Nephron progenitor cell (in vitro differentiated cells): Measurements from ENCODE around the gene JMJD4.
A peak's percentile ranks its signal among the peaks of the same experiment; 100 is the strongest.

Source experiments
- DNase-seq: peaks from one replicate; pipeline ENCODE4 v3.0.0; 2021
- H3K27ac Mint-ChIP-seq: 2 replicates; pipeline ENCODE4 v1.8.0; 2021; ENCODE audit warnings: mild to moderate bottlenecking, moderate library complexity, mixed read lengths
- H3K27me3 Mint-ChIP-seq: 2 replicates; pipeline ENCODE4 v1.8.0; 2021; ENCODE audit warnings: mild to moderate bottlenecking, low read depth, mixed read lengths; ENCODE audit not compliant: poor library complexity
- H3K36me3 Mint-ChIP-seq: 2 replicates; pipeline ENCODE4 v1.8.0; 2021; ENCODE audit warnings: low read depth, mixed read lengths
- H3K4me1 Mint-ChIP-seq: 2 replicates; pipeline ENCODE4 v1.8.0; 2021; ENCODE audit warnings: mixed read lengths
- H3K4me3 Mint-ChIP-seq: 2 replicates; pipeline ENCODE4 v1.8.0; 2021; ENCODE audit warnings: mild to moderate bottlenecking, moderate library complexity, mixed read lengths
- H3K9me3 Mint-ChIP-seq: 2 replicates; pipeline ENCODE4 v1.8.0; 2021; ENCODE audit warnings: mild to moderate bottlenecking, moderate library complexity, mixed read lengths
- CTCF ChIP-seq: fragments of 200-600 bp; sonication (generic); IDR thresholded peaks from 2 replicates; pipeline ENCODE4 v1.5.0; 2021; ENCODE audit warnings: antibody characterized with exemption

JMJD4 gene

GRCh38 chr1:227740401-227740960 is 5.4 kb upstream of the JMJD4 start:
- Mint-ChIP-seq H3K36me3 (peaks cover 6% of the 10 kb centered on the region), H3K9me3 (no peaks in the 10 kb centered on the region), H3K4me3 (no peak overlapping the region), H3K27me3 (no peaks in the 10 kb centered on the region), H3K27ac (peak overlapping the region; percentile 55), H3K4me1 (peaks cover 23% of the 10 kb centered on the region)
- no peak for TF ChIP-seq CTCF
- no peak for DNase-seq

GRCh38 chr1:227739636-227740035 is 4.5 kb upstream of the JMJD4 start:
- peaks cover 23% of the 10 kb centered on the region for H3K4me1 Mint-ChIP-seq
- H3K27ac Mint-ChIP-seq = no peak overlapping the region
- no peaks in the 10 kb centered on the region for H3K9me3 Mint-ChIP-seq
- TF ChIP-seq CTCF = no peak
- no peak for DNase-seq
- no peak overlapping the region for H3K4me3 Mint-ChIP-seq
- no peaks in the 10 kb centered on the region for H3K27me3 Mint-ChIP-seq
- peaks cover 6% of the 10 kb centered on the region for H3K36me3 Mint-ChIP-seq

GRCh38 chr1:227738820-227739219 is 3.7 kb upstream of the JMJD4 start:
- Mint-ChIP-seq H3K27me3 (no peaks in the 10 kb centered on the region), H3K4me3 (no peak overlapping the region), H3K4me1 (peaks cover 31% of the 10 kb centered on the region), H3K36me3 (peaks cover 6% of the 10 kb centered on the region), H3K9me3 (no peaks in the 10 kb centered on the region), H3K27ac (no peak overlapping the region)
- DNase-seq = no peak
- TF ChIP-seq CTCF = no peak

- H3K4me3 Mint-ChIP-seq = peak overlapping the region; percentile 96
- no peak overlapping the region for H3K27ac Mint-ChIP-seq
- TF ChIP-seq CTCF = no peak
These were observed 1.8 kb upstream of the JMJD4 start for GRCh38 chr1:227736814-227737432.

GRCh38 chr1:227735539-227736285 is 610 bp upstream of the JMJD4 start:
- no peak for TF ChIP-seq CTCF
- no peak for DNase-seq
- Mint-ChIP-seq H3K27ac (peak overlapping the region; percentile 19), H3K9me3 (no peaks in the 10 kb centered on the region), H3K4me3 (peak overlapping the region; percentile 96), H3K27me3 (no peaks in the 10 kb centered on the region), H3K4me1 (peaks cover 29% of the 10 kb centered on the region), H3K36me3 (peaks cover 9% of the 10 kb centered on the region)

More at GRCh38 chr1:227736814-227737432, 1.8 kb upstream of the JMJD4 start:
- no peak for DNase-seq
- H3K9me3 Mint-ChIP-seq = no peaks in the 10 kb centered on the region
- H3K27me3 Mint-ChIP-seq = no peaks in the 10 kb centered on the region
- peaks cover 36% of the 10 kb centered on the region for H3K4me1 Mint-ChIP-seq
- H3K36me3 Mint-ChIP-seq = peaks cover 9% of the 10 kb centered on the region
